DOHH2 (cell line): ENCODE results near the gene PTPN7.

Source experiments
- EZH2phosphoT487 ChIP-seq: fragments of 200-600 bp; sonication (generic); IDR thresholded peaks from 2 replicates; pipeline ENCODE4 v1.6.1; 2017; ENCODE audit warnings: borderline replicate concordance, mild to moderate bottlenecking, antibody characterized with exemption, low read length, moderate library complexity, mixed read lengths
- TF ChIP-seq, protein P1 (sequence below): fragments of 200-600 bp; sonication (generic); IDR thresholded peaks from one replicate; pipeline ENCODE4 v1.5.1; 2014; ENCODE audit warnings: antibody characterized with exemption, mild to moderate bottlenecking, low read depth, low read length; ENCODE audit not compliant: poor library complexity, severe bottlenecking

DNA sequence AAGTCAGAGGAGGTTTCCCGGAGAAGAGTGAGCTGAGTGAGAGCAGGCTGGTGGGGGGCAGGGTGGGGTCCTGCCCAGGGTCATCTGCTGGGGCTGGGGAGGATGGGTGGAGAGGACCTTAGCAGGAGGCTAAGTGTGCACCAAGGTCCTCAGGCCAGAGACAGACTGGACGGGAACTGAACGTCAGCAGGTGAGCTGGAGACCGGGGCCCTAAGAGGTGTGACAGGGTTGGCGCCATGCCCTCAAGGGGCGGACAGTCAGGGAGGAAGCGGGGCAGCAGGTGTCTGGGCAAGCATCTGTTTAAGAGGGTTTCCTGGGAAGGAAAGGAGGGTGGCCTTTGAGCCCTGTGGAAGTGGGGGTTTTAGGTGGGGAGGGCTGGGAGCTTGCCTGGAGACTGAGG is 13.6 kb upstream of the PTPN7 start:
- TF ChIP-seq, protein P1, sequence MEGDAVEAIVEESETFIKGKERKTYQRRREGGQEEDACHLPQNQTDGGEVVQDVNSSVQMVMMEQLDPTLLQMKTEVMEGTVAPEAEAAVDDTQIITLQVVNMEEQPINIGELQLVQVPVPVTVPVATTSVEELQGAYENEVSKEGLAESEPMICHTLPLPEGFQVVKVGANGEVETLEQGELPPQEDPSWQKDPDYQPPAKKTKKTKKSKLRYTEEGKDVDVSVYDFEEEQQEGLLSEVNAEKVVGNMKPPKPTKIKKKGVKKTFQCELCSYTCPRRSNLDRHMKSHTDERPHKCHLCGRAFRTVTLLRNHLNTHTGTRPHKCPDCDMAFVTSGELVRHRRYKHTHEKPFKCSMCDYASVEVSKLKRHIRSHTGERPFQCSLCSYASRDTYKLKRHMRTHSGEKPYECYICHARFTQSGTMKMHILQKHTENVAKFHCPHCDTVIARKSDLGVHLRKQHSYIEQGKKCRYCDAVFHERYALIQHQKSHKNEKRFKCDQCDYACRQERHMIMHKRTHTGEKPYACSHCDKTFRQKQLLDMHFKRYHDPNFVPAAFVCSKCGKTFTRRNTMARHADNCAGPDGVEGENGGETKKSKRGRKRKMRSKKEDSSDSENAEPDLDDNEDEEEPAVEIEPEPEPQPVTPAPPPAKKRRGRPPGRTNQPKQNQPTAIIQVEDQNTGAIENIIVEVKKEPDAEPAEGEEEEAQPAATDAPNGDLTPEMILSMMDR: no peak
- TF ChIP-seq EZH2phosphoT487: no peak
